Panc1 (cell line): ENCODE results near the gene EIF2S2. TPM values are rescaled to one million over a fixed set of nuclear protein-coding genes. Genes with fewer than 3 reads are reported as not detected.

ENCODE experiments used
- ATAC-seq: fragments of 200-7000 bp; cut with Tn5 transposase; 2 replicates; pipeline ENCODE4 v1.9.1; 2020; ENCODE audit warnings: mild to moderate bottlenecking, moderate library complexity
- BruUV-seq: library from RNA; stranded (reverse); fragments of 400-500 nt; replicated peaks from 2 replicates; lab custom pipeline; 2021; lab: Mats Ljungman, UMichigan
- CTCF ChIA-PET: fragments of 300-600 bp; sonication (Branson Sonifier 250); formaldehyde crosslinking; loops from one replicate; lab custom pipeline; 2022; ENCODE audit warnings: antibody characterized with exemption; lab: Charles Lee
- POLR2A ChIA-PET: fragments of 300-600 bp; sonication (Branson Sonifier 250); formaldehyde crosslinking; loops from one replicate; lab custom pipeline; 2022; ENCODE audit warnings: antibody characterized with exemption; lab: Charles Lee
- DNase-seq: peaks from one replicate; pipeline ENCODE4 v3.0.0-alpha.2; 2010; ENCODE audit warnings: low read depth, low spot score
- H3K27ac ChIP-seq: 2 replicates; pipeline ENCODE4 v1.5.1; 2011; ENCODE audit warnings: mild to moderate bottlenecking, low read length, inconsistent platforms
- H3K27me3 ChIP-seq: fragments of 200-500 bp; sonication (Bioruptor generic); 2 replicates; pipeline ENCODE4 v1.6.0; 2014; ENCODE audit warnings: low read length, inconsistent platforms; ENCODE audit not compliant: control insufficient read depth, insufficient read depth
- H3K36me3 ChIP-seq: fragments of 200-500 bp; sonication (Bioruptor generic); 2 replicates; pipeline ENCODE4 v1.5.1; 2014; ENCODE audit warnings: inconsistent platforms, mild to moderate bottlenecking, low read length, moderate library complexity; ENCODE audit not compliant: control insufficient read depth, insufficient read depth
- H3K4me1 ChIP-seq: 2 replicates; pipeline ENCODE4 v1.5.1; 2011; ENCODE audit warnings: inconsistent platforms, mild to moderate bottlenecking, low read length, moderate library complexity; ENCODE audit not compliant: control insufficient read depth, insufficient read depth
- H3K4me3 ChIP-seq, 2 experiments: 2 replicates each; pipeline ENCODE4 v1.5.1; 2011 to 2012; ENCODE audit warnings: low read depth in 2 of 2, low read length in 2 of 2, mild to moderate bottlenecking in 2 of 2, inconsistent platforms in 1 of 2, moderate library complexity in 1 of 2
- H3K9me3 ChIP-seq: fragments of 200-500 bp; sonication (Bioruptor generic); 2 replicates; pipeline ENCODE4 v1.5.1; 2014; ENCODE audit warnings: low read depth, mild to moderate bottlenecking, inconsistent platforms, low read length, moderate library complexity; ENCODE audit not compliant: control insufficient read depth, insufficient read depth
- CTCF ChIP-seq: fragments of 450-650 bp; IDR thresholded peaks from 2 replicates; pipeline ENCODE4 v1.5.1; 2017; ENCODE audit warnings: mild to moderate bottlenecking
- POLR2AphosphoS5 ChIP-seq: IDR thresholded peaks from 2 replicates; pipeline ENCODE4 v1.6.1; 2012; ENCODE audit warnings: mild to moderate bottlenecking, low read depth, low read length, moderate library complexity
- REST ChIP-seq, 2 experiments: IDR thresholded peaks; 2 replicates each; pipeline ENCODE4 v1.6.1; 2011 to 2012; ENCODE audit warnings: low read depth in 2 of 2, control low read depth in 1 of 2, low read length in 1 of 2, mild to moderate bottlenecking in 1 of 2, moderate library complexity in 1 of 2; ENCODE audit not compliant: insufficient read depth in 1 of 2
- SIN3A ChIP-seq: IDR thresholded peaks from 2 replicates; pipeline ENCODE4 v1.6.1; 2012; ENCODE audit warnings: low read depth, mild to moderate bottlenecking, low read length, moderate library complexity, borderline replicate concordance; ENCODE audit not compliant: insufficient read depth
- TCF7L2 ChIP-seq: IDR thresholded peaks from 2 replicates; pipeline ENCODE4 v1.6.1; 2011; ENCODE audit warnings: mild to moderate bottlenecking, low read depth, low read length, inconsistent platforms
- in situ Hi-C: cut with HindIII; loops from 2 replicates; pipeline ENCODE4 v1.10.0; 2016; ENCODE audit warnings: low sequenced_read_pairs, low pct_unique_long_range_greater_than_20kb
- intact Hi-C: fragments of 100-400 bp; cut with micrococcal nuclease; formaldehyde crosslinking; loops from one replicate; pipeline ENCODE4 v1.10.0; 2022; ENCODE audit not compliant: unreplicated experiment
- total RNA-seq: library from RNA; stranded (reverse); gene quantifications from one replicate; pipeline ENCODE4 v1.2.1, GENCODE V29; 2021; ENCODE audit not compliant: unreplicated experiment

The EIF2S2 gene
- total RNA-seq, 1 experiment from 2014 or later, result 82.0 TPM

DNA sequence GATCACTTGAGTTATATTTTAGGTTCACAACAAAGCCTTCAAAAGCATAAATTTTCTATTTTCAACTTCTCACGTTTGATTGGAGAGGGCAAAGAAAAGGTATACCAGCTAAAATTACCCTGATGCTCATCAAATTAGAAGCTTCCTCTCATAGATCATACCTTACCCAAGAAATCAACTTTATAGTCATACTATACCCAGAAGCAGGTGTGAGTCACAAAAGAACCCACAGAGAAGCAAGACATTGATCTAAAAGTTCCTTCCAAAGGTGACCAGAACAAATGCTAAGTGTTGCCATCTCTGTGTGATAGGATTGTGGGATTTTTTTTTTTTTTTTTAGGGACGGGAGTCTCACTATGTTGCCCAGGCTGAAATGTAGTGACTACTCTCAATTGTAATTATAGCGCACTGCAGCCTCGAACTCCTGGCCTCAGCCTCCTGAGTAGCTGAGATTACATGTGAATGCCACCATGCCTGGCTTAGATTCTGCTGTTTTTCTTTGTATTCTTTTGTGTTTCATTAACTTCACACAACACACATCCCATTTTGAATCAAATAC lies 3.3 kb downstream of the EIF2S2 start:
- Histone ChIP-seq H3K27me3 (no peaks in the 10 kb centered on the region), H3K27ac (no peak overlapping the region), H3K4me3 (no peak overlapping the region; a peak in 1 of 4 replicates), H3K36me3 (peaks cover 49% of the 10 kb centered on the region), H3K9me3 (no peaks in the 10 kb centered on the region), H3K4me1 (peaks cover 22% of the 10 kb centered on the region; the same call in 1 of the 2 replicates)
- CTCF ChIA-PET, result interaction anchor here (0.7 kb wide), 1 partner anchor 127 kb away, joined by 4 read pairs; no protein-coding TSS in a partner anchor
- intact Hi-C loops (no loop called here), in situ Hi-C loops (no loop called here)
- TF ChIP-seq POLR2AphosphoS5, result no peak
- no peak for TF ChIP-seq SIN3A
- no peak for TF ChIP-seq CTCF
- TF ChIP-seq TCF7L2, result no peak
- no peak for TF ChIP-seq REST (IDR thresholded peaks at IDR 0.05; ENCODE audit: insufficient read depth in 1 of 2, low read depth in 2 of 2, low read length in 1 of 2)
- no peak for DNase-seq
- ATAC-seq, result no peak
- POLR2A ChIA-PET, result interaction anchor here (0.6 to 0.7 kb wide), 2 partner anchors 13 to 55 kb away, joined by 4 to 8 read pairs; no protein-coding TSS in a partner anchor
- no TSS peak for BruUV-seq

GRCh38 chr20:34105978-34106675 lies 5.9 kb downstream of the EIF2S2 start:
- CTCF ChIA-PET, result no interaction called here
- ATAC-seq, result no peak

More at GRCh38 chr20:34105978-34106675, 5.9 kb downstream of the EIF2S2 start:
- no peak for TF ChIP-seq SIN3A
- TF ChIP-seq TCF7L2, result no peak
- TF ChIP-seq REST (IDR thresholded peaks at IDR 0.05; ENCODE audit: insufficient read depth in 1 of 2, low read depth in 2 of 2, low read length in 1 of 2), result no peak
- TF ChIP-seq POLR2AphosphoS5, result no peak
- TF ChIP-seq CTCF, result no peak
- intact Hi-C loops (no loop called here), in situ Hi-C loops (no loop called here)
- H3K27ac ChIP-seq, result no peak overlapping the region
- H3K9me3 ChIP-seq, result no peaks in the 10 kb centered on the region
- no peaks in the 10 kb centered on the region for H3K27me3 ChIP-seq
- BruUV-seq, result no TSS peak
- H3K36me3 ChIP-seq, result peaks cover 59% of the 10 kb centered on the region
- H3K4me3 ChIP-seq, result no peak overlapping the region
- no peak for DNase-seq
- POLR2A ChIA-PET, result no interaction called here
- H3K4me1 ChIP-seq, result peaks cover 22% of the 10 kb centered on the region; the same call in 1 of the 2 replicates
